ENCODE measurements around the gene PRR23E. TPM values are rescaled to one million over a fixed set of nuclear protein-coding genes. Genes with fewer than 3 reads are reported as not detected.

Gene PRR23E
- total and polyA plus RNA-seq, 10 of the 15 experiments (the other 5 are each of a cell fraction or from before 2014, with no cell fraction given), result not detected

DNA sequence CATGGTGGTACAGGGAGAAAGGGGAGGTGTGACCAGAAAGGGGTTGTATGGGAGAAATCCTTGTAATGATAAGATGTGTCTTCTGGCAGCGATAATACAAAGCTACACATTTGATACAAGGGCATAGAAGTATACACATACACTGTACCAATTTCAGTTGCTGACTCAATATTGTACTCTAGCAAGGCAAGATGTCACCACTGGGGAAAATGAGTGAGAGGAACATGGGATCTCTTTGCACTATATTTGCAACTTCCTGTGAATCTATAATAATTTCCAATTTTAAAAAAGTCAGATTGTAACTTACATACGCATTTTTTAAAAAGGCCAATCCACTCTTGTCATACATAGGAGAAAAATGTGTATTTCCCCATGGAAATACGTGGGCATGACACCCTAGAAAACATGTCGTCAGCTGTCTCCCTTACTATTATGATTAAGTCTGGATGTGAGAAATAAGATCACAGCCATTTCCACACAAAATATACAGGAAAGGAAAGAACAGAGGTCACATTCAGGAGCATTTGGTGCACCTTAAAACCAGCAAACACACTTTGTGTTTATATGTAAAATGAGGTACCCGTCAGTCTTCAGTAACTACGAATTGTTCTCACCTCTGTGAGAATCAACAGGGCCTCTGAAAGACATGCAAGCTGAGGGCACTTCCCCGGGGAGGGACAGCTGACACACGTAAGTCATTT lies 22.9 kb downstream of the PRR23E start (continued):
- TF ChIP-seq, protein P1, sequence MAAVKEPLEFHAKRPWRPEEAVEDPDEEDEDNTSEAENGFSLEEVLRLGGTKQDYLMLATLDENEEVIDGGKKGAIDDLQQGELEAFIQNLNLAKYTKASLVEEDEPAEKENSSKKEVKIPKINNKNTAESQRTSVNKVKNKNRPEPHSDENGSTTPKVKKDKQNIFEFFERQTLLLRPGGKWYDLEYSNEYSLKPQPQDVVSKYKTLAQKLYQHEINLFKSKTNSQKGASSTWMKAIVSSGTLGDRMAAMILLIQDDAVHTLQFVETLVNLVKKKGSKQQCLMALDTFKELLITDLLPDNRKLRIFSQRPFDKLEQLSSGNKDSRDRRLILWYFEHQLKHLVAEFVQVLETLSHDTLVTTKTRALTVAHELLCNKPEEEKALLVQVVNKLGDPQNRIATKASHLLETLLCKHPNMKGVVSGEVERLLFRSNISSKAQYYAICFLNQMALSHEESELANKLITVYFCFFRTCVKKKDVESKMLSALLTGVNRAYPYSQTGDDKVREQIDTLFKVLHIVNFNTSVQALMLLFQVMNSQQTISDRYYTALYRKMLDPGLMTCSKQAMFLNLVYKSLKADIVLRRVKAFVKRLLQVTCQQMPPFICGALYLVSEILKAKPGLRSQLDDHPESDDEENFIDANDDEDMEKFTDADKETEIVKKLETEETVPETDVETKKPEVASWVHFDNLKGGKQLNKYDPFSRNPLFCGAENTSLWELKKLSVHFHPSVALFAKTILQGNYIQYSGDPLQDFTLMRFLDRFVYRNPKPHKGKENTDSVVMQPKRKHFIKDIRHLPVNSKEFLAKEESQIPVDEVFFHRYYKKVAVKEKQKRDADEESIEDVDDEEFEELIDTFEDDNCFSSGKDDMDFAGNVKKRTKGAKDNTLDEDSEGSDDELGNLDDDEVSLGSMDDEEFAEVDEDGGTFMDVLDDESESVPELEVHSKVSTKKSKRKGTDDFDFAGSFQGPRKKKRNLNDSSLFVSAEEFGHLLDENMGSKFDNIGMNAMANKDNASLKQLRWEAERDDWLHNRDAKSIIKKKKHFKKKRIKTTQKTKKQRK (IDR thresholded peaks at IDR 0.05; ENCODE audit: low read depth, low read length), result no peak

GRCh38 chr3:127216415-127217261 lies 23.7 kb downstream of the PRR23E start:
- peak; percentile 62 for DNase-seq (ENCODE audit: low read depth, low spot score)
- CTCF ChIA-PET, result interaction anchor here (0.7 to 1.2 kb wide), 5 partner anchors 9 to 158 kb away, joined by 3 to 4 read pairs (median 3); no protein-coding TSS in a partner anchor
- H3K4me3 ChIP-seq, result no peak overlapping the region
- H3K9me3 ChIP-seq (replicated peaks; ENCODE audit: control insufficient read depth, insufficient read depth, low read length), result no peaks in the 10 kb centered on the region
- 34% methylated on average over 16 of the region's 16 CpGs for WGBS (ENCODE audit: insufficient coverage, insufficient replicate concordance, low lambda C conversion rate, missing lambda C conversion rate)
- no peaks in the 10 kb centered on the region; a peak in 1 of 4 replicates for H3K27me3 ChIP-seq (replicated peaks in 1 of 2; ENCODE audit: control insufficient read depth in 2 of 2, insufficient read depth in 2 of 2, low read length in 1 of 2)
- no peaks in the 10 kb centered on the region for H3K36me3 ChIP-seq (ENCODE audit: control insufficient read depth in 2 of 2, insufficient read depth in 2 of 2, low read length in 1 of 2)
- no peaks in the 10 kb centered on the region for H3K79me2 ChIP-seq (ENCODE audit: control insufficient read depth, insufficient read depth, low read length)
- POLR2A ChIA-PET, result interaction anchor here (0.6 to 2.0 kb wide), 8 partner anchors 9 to 1731 kb away, joined by 3 to 6 read pairs (median 4); no protein-coding TSS in a partner anchor
- ATAC-seq, result peak; percentile 76
- SMC1A ChIA-PET (ENCODE audit: uncharacterized antibody, unreplicated experiment), result interaction anchor here (1.1 to 3.2 kb wide), 11 partner anchors 7 to 200 kb away, joined by 3 to 17 read pairs (median 6); no protein-coding TSS in a partner anchor
- H3K9ac ChIP-seq (ENCODE audit: control insufficient read depth, insufficient read depth, low read length), result no peak overlapping the region
- intact Hi-C loops (cut with micrococcal nuclease; ENCODE audit: unreplicated experiment) (no loop called here), in situ Hi-C loops (cut with MboI) (no loop called here)
- peaks cover 14% of the 10 kb centered on the region for H3K4me1 ChIP-seq (ENCODE audit: control insufficient read depth, insufficient read depth, low read length)
- FAIRE-seq, result peak; percentile 23
- RAD21 ChIA-PET (ENCODE audit: unreplicated experiment), result interaction anchor here (0.7 to 4.5 kb wide), 8 partner anchors 9 to 141 kb away, joined by 3 to 31 read pairs (median 4); no protein-coding TSS in a partner anchor
- H4K20me1 ChIP-seq (ENCODE audit: control insufficient read depth, insufficient read depth), result no peaks in the 10 kb centered on the region
- no TSS peak for BruUV-seq (replicated peaks)
- H3K4me2 ChIP-seq (ENCODE audit: control insufficient read depth, insufficient read depth), result no peak overlapping the region
- H2AFZ ChIP-seq (ENCODE audit: control insufficient read depth, low read depth, low read length), result no peak overlapping the region
- H3K27ac ChIP-seq (ENCODE audit: control insufficient read depth, insufficient read depth), result no peak overlapping the region
- TF ChIP-seq TAF1 (IDR thresholded peaks at IDR 0.05; ENCODE audit: borderline replicate concordance, low read depth, low read length), result no peak; the same call in 1 of the 2 replicates
- TF ChIP-seq RELB (IDR thresholded peaks at IDR 0.05; ENCODE audit: low read depth), result peak; percentile 69
- TF ChIP-seq MTA2 (IDR thresholded peaks at IDR 0.05; ENCODE audit: low read depth), result peak; percentile 71
- TF ChIP-seq BCL11A (IDR thresholded peaks at IDR 0.05; ENCODE audit: low read depth, low read length), result 0 out of 2 replicates have a peak, but pooled peaks have one; percentile 4
- peak; percentile 89; the same call in 1 of the 2 replicates for TF ChIP-seq RB1 (IDR thresholded peaks at IDR 0.05; ENCODE audit: borderline replicate concordance)
- TF ChIP-seq YY1 (IDR thresholded peaks at IDR 0.05; ENCODE audit: low read depth, low read length), result peak; percentile 85
- TF ChIP-seq EGR1 (IDR thresholded peaks at IDR 0.05; ENCODE audit: borderline replicate concordance in 1 of 2, low read depth in 2 of 2, low read length in 2 of 2), result no peak
- TF ChIP-seq HDGF (IDR thresholded peaks at IDR 0.05), result peak; percentile 73; the same call in 1 of the 2 replicates
- TF ChIP-seq TCF3 (IDR thresholded peaks at IDR 0.05; ENCODE audit: borderline replicate concordance, insufficient read depth, low read depth, low read length), result no peak
- TF ChIP-seq GATAD2B (conservative IDR thresholded peaks at IDR 0.05; ENCODE audit: low read depth), result peak; percentile 99
- peak; percentile 2; the same call in 1 of the 2 replicates for TF ChIP-seq CREM (IDR thresholded peaks at IDR 0.05; ENCODE audit: low read depth)
- no peak for TF ChIP-seq POLR2AphosphoS5 (IDR thresholded peaks at IDR 0.05; ENCODE audit: low read length)
